HL-60 (cell line): ENCODE results near the gene CARD9.

ENCODE experiments used
- DNase-seq, 2 experiments: peaks; one replicate each; pipeline ENCODE4 v3.0.0-alpha.2; 2010 to 2020; ENCODE audit warnings: low read depth in 1 of 2, low spot score in 1 of 2
- H3K27ac ChIP-seq: fragments of 250-450 bp; sonication (Bioruptor Pico); replicated peaks from 2 replicates; pipeline ENCODE4 v1.5.1; 2020; ENCODE audit warnings: mild to moderate bottlenecking, moderate library complexity
- H3K27me3 ChIP-seq: fragments of 250-450 bp; sonication (Bioruptor Pico); 2 replicates; pipeline ENCODE4 v1.5.1; 2021; ENCODE audit warnings: mild to moderate bottlenecking, moderate library complexity; ENCODE audit not compliant: insufficient read depth, poor library complexity, severe bottlenecking
- H3K4me3 ChIP-seq: replicated peaks from 2 replicates; pipeline ENCODE4 v1.5.1; 2011; ENCODE audit warnings: mild to moderate bottlenecking, control low read depth, low read length; ENCODE audit not compliant: insufficient read depth
- GABPA ChIP-seq: IDR thresholded peaks from 2 replicates; pipeline ENCODE4 v1.6.1; 2012; ENCODE audit warnings: low read depth
- POLR2AphosphoS5 ChIP-seq: IDR thresholded peaks from 2 replicates; pipeline ENCODE4 v1.6.1; 2012; ENCODE audit warnings: low read depth
- SPI1 ChIP-seq: IDR thresholded peaks from 2 replicates; pipeline ENCODE4 v1.6.1; 2012; ENCODE audit warnings: low read depth, mild to moderate bottlenecking, borderline replicate concordance
- TF ChIP-seq, protein P1 (sequence below): IDR thresholded peaks from 2 replicates; pipeline ENCODE4 v1.6.1; 2012; ENCODE audit warnings: low read depth; ENCODE audit not compliant: insufficient replicate concordance
- TF ChIP-seq, protein P2 (sequence below): IDR thresholded peaks from one replicate; pipeline ENCODE4 v1.5.1; 2011; ENCODE audit warnings: low read length, control low read depth, inconsistent platforms; ENCODE audit not compliant: insufficient read depth

Gene CARD9

GRCh38 chr9:136341769-136342168, 31.7 kb downstream of the CARD9 start:
- TF ChIP-seq, protein P1, sequence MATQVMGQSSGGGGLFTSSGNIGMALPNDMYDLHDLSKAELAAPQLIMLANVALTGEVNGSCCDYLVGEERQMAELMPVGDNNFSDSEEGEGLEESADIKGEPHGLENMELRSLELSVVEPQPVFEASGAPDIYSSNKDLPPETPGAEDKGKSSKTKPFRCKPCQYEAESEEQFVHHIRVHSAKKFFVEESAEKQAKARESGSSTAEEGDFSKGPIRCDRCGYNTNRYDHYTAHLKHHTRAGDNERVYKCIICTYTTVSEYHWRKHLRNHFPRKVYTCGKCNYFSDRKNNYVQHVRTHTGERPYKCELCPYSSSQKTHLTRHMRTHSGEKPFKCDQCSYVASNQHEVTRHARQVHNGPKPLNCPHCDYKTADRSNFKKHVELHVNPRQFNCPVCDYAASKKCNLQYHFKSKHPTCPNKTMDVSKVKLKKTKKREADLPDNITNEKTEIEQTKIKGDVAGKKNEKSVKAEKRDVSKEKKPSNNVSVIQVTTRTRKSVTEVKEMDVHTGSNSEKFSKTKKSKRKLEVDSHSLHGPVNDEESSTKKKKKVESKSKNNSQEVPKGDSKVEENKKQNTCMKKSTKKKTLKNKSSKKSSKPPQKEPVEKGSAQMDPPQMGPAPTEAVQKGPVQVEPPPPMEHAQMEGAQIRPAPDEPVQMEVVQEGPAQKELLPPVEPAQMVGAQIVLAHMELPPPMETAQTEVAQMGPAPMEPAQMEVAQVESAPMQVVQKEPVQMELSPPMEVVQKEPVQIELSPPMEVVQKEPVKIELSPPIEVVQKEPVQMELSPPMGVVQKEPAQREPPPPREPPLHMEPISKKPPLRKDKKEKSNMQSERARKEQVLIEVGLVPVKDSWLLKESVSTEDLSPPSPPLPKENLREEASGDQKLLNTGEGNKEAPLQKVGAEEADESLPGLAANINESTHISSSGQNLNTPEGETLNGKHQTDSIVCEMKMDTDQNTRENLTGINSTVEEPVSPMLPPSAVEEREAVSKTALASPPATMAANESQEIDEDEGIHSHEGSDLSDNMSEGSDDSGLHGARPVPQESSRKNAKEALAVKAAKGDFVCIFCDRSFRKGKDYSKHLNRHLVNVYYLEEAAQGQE = no peak
- TF ChIP-seq, protein P2, sequence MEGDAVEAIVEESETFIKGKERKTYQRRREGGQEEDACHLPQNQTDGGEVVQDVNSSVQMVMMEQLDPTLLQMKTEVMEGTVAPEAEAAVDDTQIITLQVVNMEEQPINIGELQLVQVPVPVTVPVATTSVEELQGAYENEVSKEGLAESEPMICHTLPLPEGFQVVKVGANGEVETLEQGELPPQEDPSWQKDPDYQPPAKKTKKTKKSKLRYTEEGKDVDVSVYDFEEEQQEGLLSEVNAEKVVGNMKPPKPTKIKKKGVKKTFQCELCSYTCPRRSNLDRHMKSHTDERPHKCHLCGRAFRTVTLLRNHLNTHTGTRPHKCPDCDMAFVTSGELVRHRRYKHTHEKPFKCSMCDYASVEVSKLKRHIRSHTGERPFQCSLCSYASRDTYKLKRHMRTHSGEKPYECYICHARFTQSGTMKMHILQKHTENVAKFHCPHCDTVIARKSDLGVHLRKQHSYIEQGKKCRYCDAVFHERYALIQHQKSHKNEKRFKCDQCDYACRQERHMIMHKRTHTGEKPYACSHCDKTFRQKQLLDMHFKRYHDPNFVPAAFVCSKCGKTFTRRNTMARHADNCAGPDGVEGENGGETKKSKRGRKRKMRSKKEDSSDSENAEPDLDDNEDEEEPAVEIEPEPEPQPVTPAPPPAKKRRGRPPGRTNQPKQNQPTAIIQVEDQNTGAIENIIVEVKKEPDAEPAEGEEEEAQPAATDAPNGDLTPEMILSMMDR = no peak
- TF ChIP-seq GABPA (no peak), SPI1 (no peak), POLR2AphosphoS5 (no peak)
- Histone ChIP-seq H3K27ac (no peak overlapping the region), H3K4me3 (no peak overlapping the region), H3K27me3 (no peaks in the 10 kb centered on the region)
- no peak for DNase-seq

DNA sequence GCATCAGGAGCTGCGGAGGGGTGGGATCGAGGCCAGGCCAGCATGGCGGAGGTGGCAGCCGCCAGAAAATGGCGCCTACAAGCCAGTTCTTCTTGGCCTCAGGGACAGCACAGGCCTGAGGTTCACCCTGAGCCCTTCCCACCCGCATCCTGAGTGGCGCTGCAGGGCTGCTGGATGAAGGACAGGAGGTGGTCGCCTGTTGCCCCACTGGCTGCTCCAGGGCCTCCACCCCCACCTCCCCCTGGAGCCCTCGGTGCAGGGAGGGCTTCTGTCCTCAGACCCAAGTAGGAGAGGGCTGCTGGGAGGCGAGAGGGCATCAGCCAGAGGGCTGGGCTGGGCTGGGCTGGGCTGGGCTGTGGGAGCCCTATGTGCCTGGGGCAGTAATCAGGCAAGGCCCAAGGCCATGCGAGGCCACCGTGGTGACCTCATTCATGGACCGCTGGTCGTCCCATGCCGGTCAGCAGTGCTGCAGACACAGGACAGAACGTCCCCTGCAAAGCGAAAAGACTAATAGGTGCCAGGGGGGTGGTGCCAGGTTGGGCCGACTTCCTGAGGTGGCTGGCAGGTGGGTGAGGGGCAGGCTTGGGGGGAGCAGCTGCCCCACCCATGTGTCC, 32.3 kb downstream of the CARD9 start:
- DNase-seq = no peak
- H3K27ac ChIP-seq = no peak overlapping the region
- H3K27me3 ChIP-seq = no peaks in the 10 kb centered on the region
- H3K4me3 ChIP-seq = no peak overlapping the region
- no peak for TF ChIP-seq POLR2AphosphoS5
- TF ChIP-seq, protein P2 = no peak
- TF ChIP-seq SPI1 = no peak
- TF ChIP-seq, protein P1 = no peak
- no peak for TF ChIP-seq GABPA

DNA sequence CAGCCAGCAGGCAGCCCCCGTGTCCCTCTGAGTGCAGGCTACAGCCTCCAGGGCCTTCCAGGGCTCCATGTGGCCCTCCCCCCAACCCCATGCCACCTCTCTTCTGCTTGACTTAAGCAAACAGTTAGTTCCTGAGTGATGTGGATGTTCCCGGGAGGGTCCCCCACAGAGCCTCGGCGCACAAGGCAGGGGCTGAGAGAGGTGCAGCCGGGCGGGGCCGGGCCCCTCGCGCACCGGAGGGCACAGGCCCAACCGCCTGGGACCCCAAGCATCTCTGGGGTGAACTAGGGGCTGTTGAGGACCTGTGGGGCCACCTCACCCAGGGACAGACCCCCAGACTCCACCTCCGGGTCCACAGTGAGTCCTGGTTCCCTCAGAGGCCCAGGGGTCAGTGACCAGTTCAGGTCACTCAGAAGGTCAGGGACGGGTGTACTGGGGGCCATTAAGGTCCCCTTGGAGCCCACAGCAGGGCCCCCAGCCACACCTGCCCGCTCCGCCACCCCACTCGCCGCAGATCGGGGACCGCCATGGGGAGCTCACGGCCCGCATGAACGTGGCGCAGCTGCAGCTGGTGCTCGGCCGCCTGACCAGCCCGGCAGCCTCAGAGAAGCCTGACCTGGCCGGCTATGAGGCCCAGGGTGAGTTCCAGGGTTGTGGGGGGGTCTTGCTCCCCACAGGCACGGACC, 33.0 kb downstream of the CARD9 start:
- Histone ChIP-seq H3K4me3 (no peak overlapping the region), H3K27me3 (no peaks in the 10 kb centered on the region), H3K27ac (no peak overlapping the region)
- DNase-seq = no peak
- TF ChIP-seq, protein P2 = no peak

DNA sequence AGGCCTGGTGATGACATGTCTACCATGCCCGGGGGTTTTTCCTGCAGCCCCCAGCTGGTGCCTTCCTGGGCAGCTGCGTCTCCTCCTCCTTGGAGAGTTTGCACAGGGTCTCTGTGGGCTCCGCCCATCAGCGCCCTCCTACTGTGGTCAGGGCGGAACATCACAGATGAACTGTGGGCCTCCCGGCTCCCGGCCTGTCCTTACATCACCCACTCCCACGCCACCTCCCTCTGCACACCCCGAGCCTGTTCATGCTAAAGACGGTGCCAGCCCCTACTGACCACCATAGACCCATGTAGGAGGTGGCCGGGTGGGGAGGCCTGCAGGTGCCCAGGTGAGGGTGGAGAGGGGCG, 33.5 kb downstream of the CARD9 start:
- DNase-seq = no peak
- Histone ChIP-seq H3K27me3 (no peaks in the 10 kb centered on the region), H3K4me3 (no peak overlapping the region), H3K27ac (no peak overlapping the region)
- TF ChIP-seq, protein P2 = no peak
- no peak for TF ChIP-seq POLR2AphosphoS5
- TF ChIP-seq, protein P1 = no peak
- no peak for TF ChIP-seq SPI1
- TF ChIP-seq GABPA = no peak
